ENCODE data around the gene GLRX3. TPM values are rescaled to one million over a fixed set of nuclear protein-coding genes. Genes with fewer than 3 reads are reported as not detected.
"Not testable (repeated sequence)": the region's sequence is repeated elsewhere in the genome, so short reads cannot be mapped to it uniquely, and the experiment has no call there.

Gene GLRX3
- total RNA-seq, 4 donors from 2014 or later = 28.4 to 38.2 (median 35.9) TPM

DNA sequence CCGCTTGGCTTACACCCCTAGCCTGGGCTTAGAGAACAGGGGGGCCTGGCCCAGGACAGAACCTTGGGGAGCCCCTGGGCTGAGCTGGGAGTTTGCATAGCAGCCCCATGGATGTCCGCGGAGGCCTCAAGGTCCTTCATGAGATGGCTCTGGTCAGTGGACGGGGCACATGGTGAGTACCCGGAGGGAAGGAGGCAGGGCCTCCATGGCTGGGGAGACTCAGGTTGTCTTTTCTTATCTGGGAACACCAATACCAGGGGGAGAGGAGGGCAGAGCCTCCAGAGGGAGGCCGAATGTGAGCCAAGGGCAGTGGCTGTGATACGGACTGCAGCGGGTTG lies 64.8 kb downstream of the GLRX3 start:
- TF ChIP-seq POLR2A (IDR thresholded peaks at IDR 0.05) (no peak), CTCF (IDR thresholded peaks at IDR 0.05) (no peak), EP300 (IDR thresholded peaks at IDR 0.05) (no peak)
- no peak overlapping the region for H3K27ac ChIP-seq
- H3K4me1 ChIP-seq = no peaks in the 10 kb centered on the region
- no peaks in the 10 kb centered on the region for H3K9me3 ChIP-seq
- H3K27me3 ChIP-seq = peaks cover 0 to 10% of the 10 kb centered on the region in 2 donors
- no peak overlapping the region for H3K4me3 ChIP-seq
- no peaks in the 10 kb centered on the region for H3K36me3 ChIP-seq
- no peak for DNase-seq (ENCODE audit: low spot score in 2 of 2)
- WGBS, 2 donors = 81 to 86% methylated on average over 7 to 8 of the region's 8 CpGs

DNA sequence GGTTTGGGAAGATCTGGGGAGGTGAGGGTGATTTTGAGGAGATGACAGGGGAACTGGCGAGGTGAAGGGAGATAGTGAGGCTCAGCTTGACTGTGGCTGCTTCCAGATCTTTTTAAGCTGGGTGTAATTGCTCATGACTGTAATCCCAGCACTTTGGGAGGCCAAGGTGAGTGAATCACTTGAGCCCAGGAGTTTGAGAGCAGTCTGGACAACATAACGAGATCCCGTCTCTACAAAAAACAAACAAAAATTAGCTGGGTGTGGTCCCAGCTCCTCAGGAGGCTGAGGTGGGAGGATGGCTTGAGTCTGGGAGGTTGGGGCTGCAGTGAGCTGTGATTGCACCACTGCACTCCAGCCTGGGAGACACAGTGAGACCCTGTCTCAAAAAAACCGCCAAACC lies 66.0 kb downstream of the GLRX3 start:
- H3K27me3 ChIP-seq; H3K9me3 ChIP-seq; H3K36me3 ChIP-seq; H3K4me3 ChIP-seq; H3K4me1 ChIP-seq; DNase-seq (ENCODE audit: low spot score in 2 of 2); H3K27ac ChIP-seq: not testable (repeated sequence)
- WGBS, 2 donors = 35 to 44% methylated on average over 4 of the region's 4 CpGs

DNA sequence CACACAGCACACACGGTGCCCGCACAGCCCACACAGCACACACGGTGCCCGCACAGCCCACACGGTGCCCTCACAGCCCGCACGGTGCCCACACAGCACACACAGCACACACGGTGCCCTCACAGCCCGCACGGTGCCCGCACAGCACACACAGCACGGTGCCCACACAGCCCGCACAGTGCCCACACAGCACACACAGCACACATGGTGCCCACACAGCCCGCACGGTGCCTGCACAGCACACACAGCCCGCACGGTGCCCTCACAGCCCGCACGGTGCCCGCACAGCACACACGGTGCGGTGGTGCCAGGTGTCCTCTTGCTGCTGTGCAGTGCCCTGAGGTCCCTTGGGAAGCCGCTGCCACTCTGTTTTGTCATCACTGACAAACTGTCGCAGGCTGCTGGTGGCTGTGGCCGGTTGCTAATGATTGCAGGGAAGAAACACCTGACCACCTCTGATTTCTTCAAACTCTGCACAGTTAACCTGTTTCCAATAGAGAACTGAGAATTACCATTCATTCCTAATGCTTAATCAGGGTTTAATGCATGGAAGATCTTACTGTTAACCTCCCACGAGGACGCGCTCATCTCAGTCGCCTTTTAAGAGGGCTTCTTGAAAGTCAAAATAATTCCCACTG lies 66.9 kb downstream of the GLRX3 start:
- peaks cover 0 to 10% of the 10 kb centered on the region in 2 donors for H3K27me3 ChIP-seq
- no peak overlapping the region for H3K27ac ChIP-seq
- no peaks in the 10 kb centered on the region for H3K4me1 ChIP-seq
- DNase-seq (ENCODE audit: low spot score in 2 of 2) = no peak
- no peak overlapping the region for H3K4me3 ChIP-seq
- no peaks in the 10 kb centered on the region for H3K9me3 ChIP-seq
- TF ChIP-seq POLR2A (IDR thresholded peaks at IDR 0.05) (no peak), EP300 (IDR thresholded peaks at IDR 0.05) (no peak), CTCF (IDR thresholded peaks at IDR 0.05) (no peak)
- 83 to 89% methylated on average over 26 to 29 of the region's 29 CpGs for WGBS, 2 donors
- H3K36me3 ChIP-seq = no peaks in the 10 kb centered on the region

DNA sequence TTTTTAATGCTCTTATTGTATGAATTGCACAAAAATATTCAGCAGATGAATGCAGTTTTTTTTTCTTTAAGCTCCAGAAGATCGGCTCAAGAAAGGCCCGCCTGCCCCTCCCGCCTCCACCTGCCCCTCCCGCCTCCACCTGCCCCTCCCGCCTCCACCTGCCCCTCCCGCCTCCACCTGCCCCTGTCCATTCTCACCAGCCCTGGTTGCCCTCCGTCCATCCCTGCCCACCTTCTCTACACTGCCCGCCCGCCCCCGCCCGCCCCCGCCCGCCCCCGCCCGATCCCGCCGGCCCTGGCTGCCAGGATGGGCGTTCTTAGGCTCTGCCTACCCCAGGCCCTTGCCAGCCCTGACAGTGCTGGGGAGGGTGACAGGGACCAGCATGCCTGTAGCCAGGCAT lies 67.4 kb downstream of the GLRX3 start:
- H3K36me3 ChIP-seq = no peaks in the 10 kb centered on the region
- H3K4me3 ChIP-seq = no peak overlapping the region
- H3K27ac ChIP-seq = no peak overlapping the region
- H3K4me1 ChIP-seq = no peaks in the 10 kb centered on the region
- peaks cover 0 to 10% of the 10 kb centered on the region in 2 donors for H3K27me3 ChIP-seq
- no peaks in the 10 kb centered on the region for H3K9me3 ChIP-seq
- 72 to 78% methylated on average over 10 to 17 of the region's 18 CpGs for WGBS, 2 donors
- no peak for DNase-seq (ENCODE audit: low spot score in 2 of 2)
- TF ChIP-seq EP300 (IDR thresholded peaks at IDR 0.05) (no peak), CTCF (IDR thresholded peaks at IDR 0.05) (no peak), POLR2A (IDR thresholded peaks at IDR 0.05) (no peak)

DNA sequence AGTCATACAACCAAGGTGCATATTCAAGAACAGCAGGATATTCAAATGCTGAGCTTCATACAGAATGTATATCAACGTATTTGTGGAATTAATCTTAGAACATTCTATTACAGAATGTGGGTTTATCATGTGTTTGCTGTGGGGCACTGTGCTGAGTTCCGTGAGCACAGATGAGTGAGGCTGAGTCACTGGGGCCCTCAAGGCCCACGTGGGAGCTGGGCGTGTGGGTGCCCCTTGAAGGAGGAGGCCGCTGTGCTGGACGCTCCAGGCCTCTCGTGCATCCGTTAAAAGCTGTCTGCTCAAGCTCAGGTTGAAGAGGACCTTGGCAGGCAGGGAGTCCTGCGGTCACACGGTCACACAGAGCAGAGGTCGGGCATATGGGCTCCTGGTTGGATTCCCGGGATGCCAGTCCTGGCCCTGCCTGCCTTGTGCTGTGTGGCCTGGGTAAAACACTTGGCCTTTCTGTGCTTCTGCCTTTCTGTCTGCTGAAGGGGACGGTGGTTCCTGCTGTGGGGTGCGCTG lies 70.1 kb downstream of the GLRX3 start:
- WGBS, 2 donors = 70 to 80% methylated on average over 11 to 13 of the region's 14 CpGs
- peaks cover 0 to 11% (median 0%) of the 10 kb centered on the region in 4 donors for H3K9me3 ChIP-seq
- no peak overlapping the region for H3K27ac ChIP-seq
- H3K36me3 ChIP-seq = no peaks in the 10 kb centered on the region
- no peak overlapping the region for H3K4me3 ChIP-seq
- H3K4me1 ChIP-seq = no peaks in the 10 kb centered on the region
- DNase-seq (ENCODE audit: low spot score in 2 of 2) = no peak
- H3K27me3 ChIP-seq = peaks cover 0 to under 1% of the 10 kb centered on the region in 2 donors
- TF ChIP-seq CTCF (IDR thresholded peaks at IDR 0.05) (no peak), POLR2A (IDR thresholded peaks at IDR 0.05) (no peak), EP300 (IDR thresholded peaks at IDR 0.05) (no peak)

Measured in tibial nerve (tissue), 4 donors.